Activated B cell treated with CpG ODN at 0.5 μM for 24 hours (primary cell): ENCODE results near the gene RAB4A. TPM values are rescaled to one million over a fixed set of nuclear protein-coding genes. Genes with fewer than 3 reads are reported as not detected.
"Not testable (repeated sequence)": the region's sequence is repeated elsewhere in the genome, so short reads cannot be mapped to it uniquely, and the experiment has no call there.

Experiments
- ATAC-seq: fragments of 200-7000 bp; cut with Tn5 transposase; one replicate; pipeline ENCODE4 v1.10.0; 2021; ENCODE audit warnings: low read depth, mild to moderate bottlenecking, moderate library complexity
- CTCF ChIA-PET: fragments of 350-600 bp; sonication (Branson Sonifier 250); formaldehyde crosslinking; loops from one replicate; lab custom pipeline; 2021; ENCODE audit warnings: antibody characterized with exemption; lab: Charles Lee
- POLR2A ChIA-PET: fragments of 350-600 bp; sonication (Branson Sonifier 250); formaldehyde crosslinking; loops from one replicate; lab custom pipeline; 2021; ENCODE audit warnings: antibody characterized with exemption; lab: Charles Lee
- DNase-seq: peaks from one replicate; pipeline ENCODE4 v3.0.0; 2022
- H3K27ac Mint-ChIP-seq: one replicate; pipeline ENCODE4 v1.8.0; 2020; ENCODE audit warnings: mixed read lengths
- H3K27me3 Mint-ChIP-seq: one replicate; pipeline ENCODE4 v1.8.0; 2021; ENCODE audit warnings: mixed read lengths
- H3K36me3 Mint-ChIP-seq: one replicate; pipeline ENCODE4 v1.8.0; 2021; ENCODE audit warnings: low read depth, mixed read lengths
- H3K4me1 Mint-ChIP-seq: one replicate; pipeline ENCODE4 v1.8.0; 2021; ENCODE audit warnings: mixed read lengths
- H3K4me3 Mint-ChIP-seq: one replicate; pipeline ENCODE4 v1.8.0; 2020; ENCODE audit warnings: mild to moderate bottlenecking, mixed read lengths
- H3K9me3 Mint-ChIP-seq: one replicate; pipeline ENCODE4 v1.8.0; 2020; ENCODE audit warnings: mixed read lengths
- CTCF ChIP-seq: fragments of 200-600 bp; IDR thresholded peaks from one replicate; pipeline ENCODE4 v1.8.0; 2022; ENCODE audit warnings: antibody characterized with exemption, mild to moderate bottlenecking
- intact Hi-C: fragments of 100-400 bp; cut with micrococcal nuclease; formaldehyde crosslinking; loops from one replicate; pipeline ENCODE4 v1.15.1; 2024
- total RNA-seq: library from RNA; stranded (reverse); gene quantifications from 2 replicates; pipeline ENCODE4 v1.2.3, GENCODE V29; 2022

RAB4A gene
- total RNA-seq, 1 donor from 2014 or later: 42.3 TPM

DNA sequence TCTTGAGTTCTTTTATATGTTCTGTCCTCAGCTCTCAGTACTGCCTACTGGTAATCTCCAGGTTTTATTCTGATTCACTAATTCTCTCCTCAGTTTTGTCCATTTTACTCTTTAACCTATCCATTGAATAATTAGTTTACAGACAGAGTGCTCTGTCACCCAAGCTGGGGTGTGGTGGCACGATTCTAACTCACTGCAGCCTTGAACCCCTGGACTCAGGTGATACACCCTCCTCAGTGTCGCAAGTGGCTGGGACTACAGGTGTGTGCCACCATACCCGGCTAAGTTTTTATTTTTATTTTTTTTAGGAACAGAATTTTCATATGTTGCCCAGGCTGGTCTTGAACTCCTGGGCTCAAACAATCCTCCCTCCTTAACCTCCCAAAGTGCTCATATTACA is 14.0 kb downstream of the RAB4A start:
- no peak for ATAC-seq
- intact Hi-C loops: no loop called here
- no peaks in the 10 kb centered on the region for H3K27me3 Mint-ChIP-seq
- no peak for DNase-seq
- ChIA-PET POLR2A (no interaction called here), CTCF (no interaction called here)
- H3K9me3 Mint-ChIP-seq: peaks cover 2% of the 10 kb centered on the region
- no peak for TF ChIP-seq CTCF
- no peak overlapping the region for H3K4me3 Mint-ChIP-seq
- H3K36me3 Mint-ChIP-seq: peaks cover 49% of the 10 kb centered on the region
- H3K4me1 Mint-ChIP-seq: peaks cover 32% of the 10 kb centered on the region
- no peak overlapping the region for H3K27ac Mint-ChIP-seq

GRCh38 chr1:229285440-229285839 is 14.5 kb downstream of the RAB4A start:
- Mint-ChIP-seq H3K4me1 (peaks cover 30% of the 10 kb centered on the region), H3K4me3 (no peak overlapping the region), H3K27me3 (no peaks in the 10 kb centered on the region), H3K9me3 (peaks cover 2% of the 10 kb centered on the region), H3K36me3 (peaks cover 52% of the 10 kb centered on the region), H3K27ac (no peak overlapping the region)
- no peak for ATAC-seq
- ChIA-PET CTCF (interaction anchor here (0.6 kb wide), 1 partner anchor 1353 kb away, joined by 3 read pairs; no protein-coding TSS in a partner anchor), POLR2A (no interaction called here)
- no peak for TF ChIP-seq CTCF
- no peak for DNase-seq
- intact Hi-C loops: no loop called here

GRCh38 chr1:229286099-229286766 is 15.3 kb downstream of the RAB4A start:
- no peak for TF ChIP-seq CTCF
- peaks cover 2% of the 10 kb centered on the region for H3K9me3 Mint-ChIP-seq
- intact Hi-C loops: no loop called here
- peaks cover 23% of the 10 kb centered on the region for H3K4me1 Mint-ChIP-seq
- ChIA-PET CTCF (interaction anchor here (0.6 kb wide), 1 partner anchor 1352 kb away, joined by 3 read pairs; no protein-coding TSS in a partner anchor), POLR2A (no interaction called here)
- no peak overlapping the region for H3K27ac Mint-ChIP-seq
- no peak overlapping the region for H3K4me3 Mint-ChIP-seq
- H3K27me3 Mint-ChIP-seq: no peaks in the 10 kb centered on the region
- ATAC-seq (no peak), DNase-seq (no peak)
- H3K36me3 Mint-ChIP-seq: peaks cover 57% of the 10 kb centered on the region

DNA sequence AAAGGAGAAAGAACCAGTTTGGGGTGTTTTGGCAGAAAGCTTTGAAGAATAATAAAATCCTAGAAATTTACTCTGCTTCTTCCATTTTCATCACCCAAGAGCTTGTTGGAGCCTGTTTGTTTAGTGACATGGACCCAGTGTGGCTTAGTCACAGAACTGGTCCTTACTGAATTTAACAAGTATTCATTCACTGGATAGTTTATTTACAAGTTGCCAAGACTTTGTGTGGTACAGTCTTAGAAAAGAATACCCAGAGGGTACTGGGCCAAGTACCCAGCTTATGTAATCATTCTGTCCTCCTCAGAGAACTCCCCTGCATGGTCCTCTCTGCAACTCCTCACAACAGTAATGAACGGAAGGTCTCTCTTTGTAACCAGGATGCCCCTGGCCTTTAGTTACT is 16.4 kb downstream of the RAB4A start:
- peaks cover 18% of the 10 kb centered on the region for H3K4me1 Mint-ChIP-seq
- H3K27ac Mint-ChIP-seq: no peak overlapping the region
- CTCF ChIA-PET: no interaction called here
- H3K27me3 Mint-ChIP-seq: no peaks in the 10 kb centered on the region
- no peak for DNase-seq
- peaks cover 63% of the 10 kb centered on the region for H3K36me3 Mint-ChIP-seq
- H3K4me3 Mint-ChIP-seq: no peak overlapping the region
- no peak for TF ChIP-seq CTCF
- POLR2A ChIA-PET: no interaction called here
- intact Hi-C loops: no loop called here
- peaks cover 2% of the 10 kb centered on the region for H3K9me3 Mint-ChIP-seq
- no peak for ATAC-seq

GRCh38 chr1:229288516-229288915 is 17.6 kb downstream of the RAB4A start:
- CTCF ChIA-PET: no interaction called here

GRCh38 chr1:229291686-229292085 is 20.8 kb downstream of the RAB4A start:
- H3K9me3 Mint-ChIP-seq, H3K4me1 Mint-ChIP-seq, ATAC-seq, POLR2A ChIA-PET, DNase-seq, intact Hi-C loops, H3K27ac Mint-ChIP-seq, CTCF ChIA-PET, H3K4me3 Mint-ChIP-seq, H3K27me3 Mint-ChIP-seq: not testable (repeated sequence)
- H3K36me3 Mint-ChIP-seq: peaks cover 67% of the 10 kb centered on the region

More at GRCh38 chr1:229288516-229288915, 17.6 kb downstream of the RAB4A start:
- POLR2A ChIA-PET: no interaction called here
- peaks cover 53% of the 10 kb centered on the region for H3K36me3 Mint-ChIP-seq
- ATAC-seq (no peak), DNase-seq (no peak)
- no peaks in the 10 kb centered on the region for H3K9me3 Mint-ChIP-seq
- no peak overlapping the region for H3K4me3 Mint-ChIP-seq
- H3K4me1 Mint-ChIP-seq: peaks cover 10% of the 10 kb centered on the region
- intact Hi-C loops: no loop called here
- no peak for TF ChIP-seq CTCF
- no peak overlapping the region for H3K27ac Mint-ChIP-seq
- no peaks in the 10 kb centered on the region for H3K27me3 Mint-ChIP-seq
